GM12864 (cell line): ENCODE data around the gene RALGAPA1.
"Not testable (repeated sequence)": the region's sequence is repeated elsewhere in the genome, so short reads cannot be mapped to it uniquely, and the experiment has no call there.

ENCODE experiments used
- DNase-seq: peaks from one replicate; pipeline ENCODE4 v3.0.0-alpha.2; 2011; ENCODE audit warnings: low read depth
- H3K4me3 ChIP-seq: 2 replicates; pipeline ENCODE4 v1.5.1; 2011; ENCODE audit warnings: mild to moderate bottlenecking, low read depth, low read length, control low read depth
- TF ChIP-seq, protein P1 (sequence below): IDR thresholded peaks from 2 replicates; pipeline ENCODE4 v1.5.1; 2011; ENCODE audit warnings: low read depth, mild to moderate bottlenecking, moderate library complexity, low read length, control low read depth, inconsistent platforms; ENCODE audit errors: missing control alignments

RALGAPA1 gene

DNA sequence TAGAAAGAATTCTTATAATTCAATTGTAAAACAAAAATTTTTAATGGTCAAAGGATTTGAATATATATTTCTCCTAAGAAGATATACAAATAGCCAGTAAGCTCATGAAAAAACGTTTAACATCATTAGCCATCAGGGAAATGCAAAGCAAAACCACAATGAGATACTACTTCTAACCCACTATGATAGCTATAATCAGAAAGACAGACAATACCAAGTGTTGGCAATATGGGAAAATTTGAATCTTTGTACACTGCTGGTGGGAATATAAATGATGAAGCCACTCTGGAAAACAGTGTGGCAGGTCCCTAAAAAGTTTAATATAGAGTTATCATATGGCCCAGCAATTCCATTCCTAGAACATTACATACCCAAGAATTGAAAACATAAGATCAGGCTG lies 25.4 kb downstream of the RALGAPA1 start:
- no peak overlapping the region for H3K4me3 ChIP-seq
- TF ChIP-seq, protein P1, sequence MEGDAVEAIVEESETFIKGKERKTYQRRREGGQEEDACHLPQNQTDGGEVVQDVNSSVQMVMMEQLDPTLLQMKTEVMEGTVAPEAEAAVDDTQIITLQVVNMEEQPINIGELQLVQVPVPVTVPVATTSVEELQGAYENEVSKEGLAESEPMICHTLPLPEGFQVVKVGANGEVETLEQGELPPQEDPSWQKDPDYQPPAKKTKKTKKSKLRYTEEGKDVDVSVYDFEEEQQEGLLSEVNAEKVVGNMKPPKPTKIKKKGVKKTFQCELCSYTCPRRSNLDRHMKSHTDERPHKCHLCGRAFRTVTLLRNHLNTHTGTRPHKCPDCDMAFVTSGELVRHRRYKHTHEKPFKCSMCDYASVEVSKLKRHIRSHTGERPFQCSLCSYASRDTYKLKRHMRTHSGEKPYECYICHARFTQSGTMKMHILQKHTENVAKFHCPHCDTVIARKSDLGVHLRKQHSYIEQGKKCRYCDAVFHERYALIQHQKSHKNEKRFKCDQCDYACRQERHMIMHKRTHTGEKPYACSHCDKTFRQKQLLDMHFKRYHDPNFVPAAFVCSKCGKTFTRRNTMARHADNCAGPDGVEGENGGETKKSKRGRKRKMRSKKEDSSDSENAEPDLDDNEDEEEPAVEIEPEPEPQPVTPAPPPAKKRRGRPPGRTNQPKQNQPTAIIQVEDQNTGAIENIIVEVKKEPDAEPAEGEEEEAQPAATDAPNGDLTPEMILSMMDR = no peak
- no peak for DNase-seq

DNA sequence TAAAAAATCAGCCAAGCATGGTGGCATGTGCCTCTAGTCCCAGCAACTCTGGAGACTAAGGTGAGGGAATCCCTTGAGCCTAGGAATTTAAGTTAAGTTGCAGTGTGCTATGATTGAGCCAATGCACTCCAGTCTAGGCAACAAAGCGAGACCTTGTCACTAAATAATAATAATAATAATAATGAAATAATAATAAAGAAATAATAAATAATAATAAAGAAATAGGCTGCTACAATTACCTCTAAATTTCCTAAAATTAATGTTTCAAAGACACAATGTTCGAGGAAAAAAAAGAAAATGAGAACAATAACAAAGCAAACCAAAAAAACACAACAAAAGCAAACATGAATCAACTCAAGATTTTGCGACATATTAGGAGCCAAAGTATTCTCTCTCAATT lies 29.7 kb downstream of the RALGAPA1 start:
- TF ChIP-seq, protein P1 = no peak
- DNase-seq = no peak

DNA sequence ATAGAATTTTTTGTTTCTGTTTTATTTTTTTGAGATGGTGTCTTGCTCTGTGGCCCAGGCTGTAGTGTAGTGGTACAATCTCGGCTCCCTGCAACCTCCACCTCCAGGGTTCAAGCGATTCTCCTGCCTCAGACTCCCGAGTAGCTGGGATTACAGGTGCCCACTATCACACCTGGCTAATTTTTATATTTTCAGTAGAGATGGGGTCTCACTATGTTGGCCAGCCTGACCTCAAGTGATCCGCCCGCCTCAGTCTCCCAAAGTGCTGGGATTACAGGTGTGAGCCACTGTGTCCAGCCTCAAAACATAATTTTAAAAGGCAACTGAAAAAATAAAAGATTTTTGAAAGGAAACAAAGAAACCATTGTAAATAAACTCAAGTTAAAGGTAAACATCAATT lies 31.5 kb downstream of the RALGAPA1 start:
- DNase-seq, H3K4me3 ChIP-seq: not testable (repeated sequence)

More for the DNA sequence above, 29.7 kb downstream of the RALGAPA1 start:
- no peak overlapping the region for H3K4me3 ChIP-seq

DNA sequence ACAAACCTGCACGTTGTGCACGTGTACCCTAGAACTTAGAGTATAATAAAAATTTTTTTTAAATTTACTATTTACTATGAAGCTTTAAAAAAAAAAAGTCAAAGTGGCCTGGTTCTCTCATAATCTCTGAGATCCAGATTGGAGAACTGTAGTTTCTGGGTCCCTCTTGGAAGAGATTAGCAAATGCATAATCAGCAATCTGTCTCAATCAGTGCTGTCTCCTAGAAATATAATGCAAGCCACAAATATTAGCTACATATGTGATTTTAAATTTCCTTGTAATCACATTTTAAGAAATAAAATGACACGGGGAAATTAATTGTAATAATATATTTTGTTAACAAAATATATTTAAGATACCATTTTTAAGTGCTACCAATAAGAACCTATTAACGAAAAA lies 32.3 kb downstream of the RALGAPA1 start:
- H3K4me3 ChIP-seq = no peak overlapping the region
- TF ChIP-seq, protein P1 = no peak

DNA sequence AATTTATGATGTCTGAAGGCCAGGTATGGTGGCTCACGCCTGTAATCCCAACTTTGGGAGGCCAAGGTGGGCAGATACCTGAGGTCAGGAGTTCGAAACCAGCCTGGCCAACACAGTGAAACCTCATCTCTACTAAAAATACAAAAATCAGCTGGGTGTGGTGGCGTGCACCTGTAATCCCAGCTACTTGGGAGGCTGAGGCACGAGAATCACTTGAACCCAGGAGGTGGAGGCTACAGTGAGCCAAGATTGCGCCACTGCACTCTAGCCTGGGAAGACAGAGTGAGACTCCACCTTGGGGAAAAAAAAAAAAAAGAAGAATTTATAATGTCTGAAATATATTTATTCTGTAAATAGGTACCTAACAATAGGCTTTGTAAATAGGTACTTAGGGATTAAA lies 33.0 kb downstream of the RALGAPA1 start:
- DNase-seq, H3K4me3 ChIP-seq: not testable (repeated sequence)

More for the DNA sequence above, 32.3 kb downstream of the RALGAPA1 start:
- no peak for DNase-seq

DNA sequence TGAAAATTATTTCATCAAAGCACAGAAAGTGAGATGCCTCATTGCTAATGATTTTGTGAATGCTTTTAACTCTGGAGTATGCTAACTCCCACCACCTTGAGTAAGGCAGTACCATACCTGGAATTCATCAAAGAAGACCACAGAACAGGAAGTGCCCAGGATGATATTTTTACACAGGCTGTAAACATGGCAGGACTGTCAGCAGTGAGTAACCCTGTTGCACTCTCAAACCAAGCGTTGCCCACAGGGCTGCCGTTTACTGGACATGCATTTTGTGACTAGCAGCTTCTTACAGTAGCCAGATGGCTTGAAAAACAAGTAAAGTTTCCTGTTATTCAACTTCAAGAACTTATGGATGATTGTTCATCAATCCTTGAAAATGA lies 42.4 kb downstream of the RALGAPA1 start:
- no peak overlapping the region for H3K4me3 ChIP-seq
- TF ChIP-seq, protein P1 = no peak
- no peak for DNase-seq

DNA sequence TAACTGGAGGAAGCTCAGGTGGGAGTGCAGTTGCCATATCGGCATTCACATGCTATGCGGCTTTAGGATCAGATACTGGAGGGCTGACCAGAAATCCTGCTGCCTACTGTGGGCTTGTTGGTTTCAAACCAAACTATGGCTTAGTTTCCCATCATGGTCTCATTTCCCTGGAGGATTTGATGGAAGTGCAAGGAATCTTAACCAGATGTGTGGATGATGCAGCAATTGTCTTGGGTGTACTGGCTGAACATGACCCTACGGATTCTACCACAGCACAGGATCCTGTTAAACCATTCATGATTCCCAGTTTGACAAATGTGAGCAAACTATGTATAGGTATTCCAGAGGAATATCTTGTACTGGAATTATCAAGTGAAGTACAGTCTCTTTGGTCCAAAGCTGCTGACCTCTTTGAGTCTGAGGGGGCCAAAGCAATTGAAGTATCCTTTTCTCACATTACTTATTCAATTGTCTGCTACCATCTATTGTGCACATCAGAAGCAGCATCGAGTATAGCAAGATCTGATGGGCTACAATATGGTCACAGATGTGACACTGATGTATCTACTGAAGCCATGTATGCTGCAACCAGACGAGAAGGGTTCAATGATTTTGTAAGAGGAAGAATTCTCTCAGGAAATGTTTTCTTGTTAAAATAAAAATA lies 42.9 kb downstream of the RALGAPA1 start:
- TF ChIP-seq, protein P1 = no peak
- no peak for DNase-seq
- no peak overlapping the region for H3K4me3 ChIP-seq

DNA sequence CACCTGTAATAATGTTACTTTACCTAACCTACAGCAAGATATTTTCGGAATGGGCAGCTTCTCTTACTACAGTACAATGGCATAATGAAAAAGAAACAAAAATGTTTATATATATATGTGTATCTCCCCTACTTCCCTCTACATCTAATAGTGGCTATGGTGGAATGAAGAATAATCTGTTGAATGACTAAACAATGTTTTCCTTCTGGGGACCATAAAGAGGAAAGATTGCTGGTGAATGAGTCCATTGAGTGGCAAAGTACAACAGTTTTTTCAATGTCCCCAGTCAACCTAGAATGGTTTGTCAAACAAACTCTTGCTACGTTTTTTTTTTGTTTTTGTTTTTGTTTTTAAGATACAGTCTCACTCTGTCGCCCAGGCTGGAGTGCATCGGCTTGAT lies 47.2 kb downstream of the RALGAPA1 start:
- TF ChIP-seq, protein P1 = no peak
- H3K4me3 ChIP-seq = no peak overlapping the region
- DNase-seq = no peak
